Aorta (tissue), 5 donors: Measurements from ENCODE around the gene GNAO1. TPM values are rescaled to one million over a fixed set of nuclear protein-coding genes. Genes with fewer than 3 reads are reported as not detected.

Experiments used
- ATAC-seq: fragments of 200-7000 bp; cut with Tn5 transposase; one replicate; pipeline ENCODE4 v1.9.1; 2022; ENCODE audit warnings: moderate library complexity; ENCODE audit not compliant: low FRiP score
- DNase-seq, 2 donors: peaks; one replicate each; pipeline ENCODE4 v3.0.0-alpha.2; 2020
- H3K27ac ChIP-seq, 2 donors: one replicate each; pipeline ENCODE4 v1.5.1; 2013; ENCODE audit warnings: low read length in 2 of 2, mild to moderate bottlenecking in 2 of 2, moderate library complexity in 2 of 2, control low read depth in 1 of 2, inconsistent platforms in 1 of 2, low read depth in 1 of 2
- H3K27me3 ChIP-seq, 2 donors: one replicate each; pipeline ENCODE4 v1.6.1; 2013; ENCODE audit warnings: control low read depth in 1 of 2, low read length in 1 of 2, mild to moderate bottlenecking in 1 of 2, moderate library complexity in 1 of 2; ENCODE audit not compliant: insufficient read depth in 2 of 2, control insufficient read depth in 1 of 2
- H3K36me3 ChIP-seq, 2 donors: one replicate each; pipeline ENCODE4 v1.6.1; 2013; ENCODE audit warnings: control low read depth in 1 of 2, low read length in 1 of 2, mild to moderate bottlenecking in 1 of 2; ENCODE audit not compliant: insufficient read depth in 2 of 2, control insufficient read depth in 1 of 2
- H3K4me1 ChIP-seq, 2 donors: one replicate each; pipeline ENCODE4 v1.6.1; 2013; ENCODE audit warnings: low read length in 2 of 2, control low read depth in 1 of 2, mild to moderate bottlenecking in 1 of 2, moderate library complexity in 1 of 2; ENCODE audit not compliant: insufficient read depth in 2 of 2, control insufficient read depth in 1 of 2
- H3K4me3 ChIP-seq, 2 donors: one replicate each; pipeline ENCODE4 v1.5.1; 2013; ENCODE audit warnings: low read length in 2 of 2, control low read depth in 1 of 2, mild to moderate bottlenecking in 1 of 2
- H3K9me3 ChIP-seq: one replicate; pipeline ENCODE4 v1.6.1; 2013; ENCODE audit warnings: mild to moderate bottlenecking, low read length; ENCODE audit not compliant: control insufficient read depth
- WGBS, 2 donors: extraction: QIAGEN DNeasy Blood & Tissue Kit; methylation state at CpG; one replicate each; pipeline ENCODE4 v1.1.7; 2013; 5-methylcytosine and 5-hydroxymethylcytosine counted together
- intact Hi-C, 2 donors: fragments of 100-400 bp; cut with DNase I; formaldehyde crosslinking; loops; one replicate each; pipeline versions ENCODE4 v1.14.2 to v1.15.0; 2022
- polyA plus RNA-seq, 2 donors: library from polyadenylated mRNA; stranded (reverse); fragments of 200-250 nt; gene quantifications; one replicate each; pipeline ENCODE4 v1.2.3, GENCODE V29; 2013
- total RNA-seq, 2 donors: library from RNA; stranded (reverse); fragmentation: NEBNext Ultra II Directional; extraction: Animal tissue kit (Norgen Biotek cat#: 25700); gene quantifications; one replicate each; pipeline ENCODE4 v1.2.1, GENCODE V29; 2021
- donor health status: healthy with polysubstance abuse.
- donor health status: Bipolar disorder and iron deficiency.
- donor health status: DM: no; HTN: no; CAD: no.
- donor health status: DM: no; HTN: no; CAD: no.
- donor health status: DM: yes; HTN: yes; CAD: no.

Gene GNAO1
- total and polyA plus RNA-seq, 4 donors = 0.63 to 16.2 (median 4.2) TPM

GRCh38 chr16:56262551-56263245, 71.4 kb downstream of the GNAO1 start:
- intact Hi-C loops = no loop called here
- Histone ChIP-seq H3K36me3 (no peaks in the 10 kb centered on the region), H3K4me3 (no peak overlapping the region), H3K4me1 (peaks cover under 1 to 1% of the 10 kb centered on the region in 2 donors), H3K9me3 (no peaks in the 10 kb centered on the region), H3K27me3 (no peaks in the 10 kb centered on the region), H3K27ac (no peak overlapping the region)
- no peak for DNase-seq
- 90% methylated on average over 9 of the region's 9 CpGs for WGBS, 2 donors
- no peak for ATAC-seq

GRCh38 chr16:56263711-56264608, 72.7 kb downstream of the GNAO1 start:
- Histone ChIP-seq H3K27me3 (no peaks in the 10 kb centered on the region), H3K27ac (no peak overlapping the region), H3K4me3 (no peak overlapping the region), H3K9me3 (no peaks in the 10 kb centered on the region), H3K4me1 (no peaks in the 10 kb centered on the region), H3K36me3 (no peaks in the 10 kb centered on the region)
- intact Hi-C loops = no loop called here
- peak; percentile 39 for ATAC-seq
- WGBS, 2 donors = 60 to 72% methylated on average over 11 of the region's 11 CpGs
- no peak for DNase-seq

GRCh38 chr16:56264609-56264972, 73.3 kb downstream of the GNAO1 start:
- Histone ChIP-seq H3K9me3 (no peaks in the 10 kb centered on the region), H3K27ac (no peak overlapping the region), H3K4me1 (no peaks in the 10 kb centered on the region), H3K4me3 (no peak overlapping the region), H3K36me3 (no peaks in the 10 kb centered on the region), H3K27me3 (no peaks in the 10 kb centered on the region)
- ATAC-seq = no peak
- no peak for DNase-seq
- WGBS, 2 donors = 95 to 99% methylated on average over 2 of the region's 2 CpGs
- intact Hi-C loops = no loop called here

GRCh38 chr16:56265184-56265583, 73.9 kb downstream of the GNAO1 start:
- H3K9me3 ChIP-seq = no peaks in the 10 kb centered on the region
- H3K27ac ChIP-seq = no peak overlapping the region
- no peak for ATAC-seq
- H3K4me1 ChIP-seq = no peaks in the 10 kb centered on the region
- no peaks in the 10 kb centered on the region for H3K36me3 ChIP-seq
- intact Hi-C loops = no loop called here
- H3K4me3 ChIP-seq = no peak overlapping the region
- H3K27me3 ChIP-seq = no peaks in the 10 kb centered on the region
- no peak for DNase-seq
- 95 to 97% methylated on average over 4 of the region's 4 CpGs for WGBS, 2 donors

- Histone ChIP-seq H3K9me3 (no peaks in the 10 kb centered on the region), H3K4me3 (no peak overlapping the region), H3K27ac (no peak overlapping the region), H3K36me3 (no peaks in the 10 kb centered on the region), H3K4me1 (no peaks in the 10 kb centered on the region), H3K27me3 (no peaks in the 10 kb centered on the region)
- no peak for DNase-seq
- intact Hi-C loops = no loop called here
- ATAC-seq = no peak
- 94 to 100% methylated on average over 3 of the region's 3 CpGs for WGBS, 2 donors
These were observed 74.5 kb downstream of the GNAO1 start for GRCh38 chr16:56265746-56266145.

- Histone ChIP-seq H3K27ac (no peak overlapping the region), H3K9me3 (no peaks in the 10 kb centered on the region), H3K4me1 (no peaks in the 10 kb centered on the region), H3K36me3 (no peaks in the 10 kb centered on the region), H3K4me3 (no peak overlapping the region), H3K27me3 (no peaks in the 10 kb centered on the region)
- intact Hi-C loops = no loop called here
- ATAC-seq = no peak
- 87% methylated on average over 17 of the region's 17 CpGs for WGBS, 2 donors
- DNase-seq = no peak
These were observed 75.6 kb downstream of the GNAO1 start for GRCh38 chr16:56266641-56267607.

- 93 to 95% methylated on average over 2 of the region's 2 CpGs for WGBS, 2 donors
- Histone ChIP-seq H3K27me3 (no peaks in the 10 kb centered on the region), H3K36me3 (no peaks in the 10 kb centered on the region), H3K4me3 (no peak overlapping the region), H3K4me1 (no peaks in the 10 kb centered on the region), H3K27ac (no peak overlapping the region), H3K9me3 (no peaks in the 10 kb centered on the region)
- DNase-seq = no peak
- no peak for ATAC-seq
- intact Hi-C loops = no loop called here
These were observed 76.6 kb downstream of the GNAO1 start for GRCh38 chr16:56267888-56268287.

- H3K27ac ChIP-seq = no peak overlapping the region
- intact Hi-C loops = no loop called here
- no peaks in the 10 kb centered on the region for H3K36me3 ChIP-seq
- ATAC-seq (no peak), DNase-seq (no peak)
- WGBS, 2 donors = 96 to 99% methylated on average over 8 of the region's 8 CpGs
- H3K9me3 ChIP-seq = no peaks in the 10 kb centered on the region
- H3K27me3 ChIP-seq = no peaks in the 10 kb centered on the region
- H3K4me1 ChIP-seq = no peaks in the 10 kb centered on the region
- H3K4me3 ChIP-seq = no peak overlapping the region
These were observed 77.5 kb downstream of the GNAO1 start for GRCh38 chr16:56268799-56269198.
